Measurements from ENCODE around the gene TANGO2.

Gene TANGO2

DNA sequence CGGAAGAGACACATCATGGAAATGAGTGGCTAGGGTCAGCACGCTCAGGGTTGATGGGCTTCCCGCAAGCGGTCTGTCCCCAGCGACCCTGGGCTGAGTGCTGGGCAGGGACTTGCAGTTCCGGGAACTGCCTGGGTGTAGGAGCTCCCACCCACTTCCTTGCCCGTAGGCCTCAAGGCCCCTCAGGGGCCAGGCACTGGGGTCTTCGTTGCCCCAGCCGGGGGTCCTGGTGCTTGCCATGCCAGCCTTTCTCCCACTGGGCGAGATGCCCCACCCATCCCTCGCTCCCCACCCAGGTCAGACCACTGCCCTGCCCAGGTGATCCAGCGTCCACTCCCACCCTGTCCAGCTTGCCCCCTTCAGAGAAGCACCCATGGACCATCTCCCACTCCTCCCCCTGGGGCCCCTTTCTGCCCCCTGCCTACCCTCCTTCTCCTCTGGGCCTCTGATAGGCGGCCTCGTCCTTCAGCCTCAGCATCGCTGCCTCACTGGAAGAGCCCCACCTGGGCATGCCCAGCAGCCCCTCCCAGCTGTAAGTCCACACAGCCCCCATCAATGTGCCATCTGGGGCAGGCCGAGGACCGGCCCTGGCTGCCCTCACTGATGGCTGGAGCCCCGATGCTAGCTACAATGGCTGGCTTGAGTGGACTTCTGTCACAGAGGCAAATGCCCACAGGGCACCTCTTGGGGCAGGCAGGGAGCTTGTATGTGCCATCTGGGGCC, 41.3 kb downstream of the TANGO2 start:
- in situ Hi-C loops (cut with HindIII; ENCODE audit: low sequenced_read_pairs) = no loop called here
- DNase-seq (ENCODE audit: low read depth) = no peak
- TF ChIP-seq, protein P1, sequence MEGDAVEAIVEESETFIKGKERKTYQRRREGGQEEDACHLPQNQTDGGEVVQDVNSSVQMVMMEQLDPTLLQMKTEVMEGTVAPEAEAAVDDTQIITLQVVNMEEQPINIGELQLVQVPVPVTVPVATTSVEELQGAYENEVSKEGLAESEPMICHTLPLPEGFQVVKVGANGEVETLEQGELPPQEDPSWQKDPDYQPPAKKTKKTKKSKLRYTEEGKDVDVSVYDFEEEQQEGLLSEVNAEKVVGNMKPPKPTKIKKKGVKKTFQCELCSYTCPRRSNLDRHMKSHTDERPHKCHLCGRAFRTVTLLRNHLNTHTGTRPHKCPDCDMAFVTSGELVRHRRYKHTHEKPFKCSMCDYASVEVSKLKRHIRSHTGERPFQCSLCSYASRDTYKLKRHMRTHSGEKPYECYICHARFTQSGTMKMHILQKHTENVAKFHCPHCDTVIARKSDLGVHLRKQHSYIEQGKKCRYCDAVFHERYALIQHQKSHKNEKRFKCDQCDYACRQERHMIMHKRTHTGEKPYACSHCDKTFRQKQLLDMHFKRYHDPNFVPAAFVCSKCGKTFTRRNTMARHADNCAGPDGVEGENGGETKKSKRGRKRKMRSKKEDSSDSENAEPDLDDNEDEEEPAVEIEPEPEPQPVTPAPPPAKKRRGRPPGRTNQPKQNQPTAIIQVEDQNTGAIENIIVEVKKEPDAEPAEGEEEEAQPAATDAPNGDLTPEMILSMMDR (IDR thresholded peaks at IDR 0.05; ENCODE audit: low read depth, low read length, missing control alignments) = no peak
- no peak overlapping the region for H3K4me3 ChIP-seq (ENCODE audit: low read depth, low read length)

GRCh38 chr22:20062766-20063083, 41.8 kb downstream of the TANGO2 start:
- in situ Hi-C loops (cut with HindIII; ENCODE audit: low sequenced_read_pairs) = no loop called here
- TF ChIP-seq, protein P1 (IDR thresholded peaks at IDR 0.05; ENCODE audit: low read depth, low read length, missing control alignments) = no peak
- DNase-seq (ENCODE audit: low read depth) = no peak
- no peak overlapping the region for H3K4me3 ChIP-seq (ENCODE audit: low read depth, low read length)

DNA sequence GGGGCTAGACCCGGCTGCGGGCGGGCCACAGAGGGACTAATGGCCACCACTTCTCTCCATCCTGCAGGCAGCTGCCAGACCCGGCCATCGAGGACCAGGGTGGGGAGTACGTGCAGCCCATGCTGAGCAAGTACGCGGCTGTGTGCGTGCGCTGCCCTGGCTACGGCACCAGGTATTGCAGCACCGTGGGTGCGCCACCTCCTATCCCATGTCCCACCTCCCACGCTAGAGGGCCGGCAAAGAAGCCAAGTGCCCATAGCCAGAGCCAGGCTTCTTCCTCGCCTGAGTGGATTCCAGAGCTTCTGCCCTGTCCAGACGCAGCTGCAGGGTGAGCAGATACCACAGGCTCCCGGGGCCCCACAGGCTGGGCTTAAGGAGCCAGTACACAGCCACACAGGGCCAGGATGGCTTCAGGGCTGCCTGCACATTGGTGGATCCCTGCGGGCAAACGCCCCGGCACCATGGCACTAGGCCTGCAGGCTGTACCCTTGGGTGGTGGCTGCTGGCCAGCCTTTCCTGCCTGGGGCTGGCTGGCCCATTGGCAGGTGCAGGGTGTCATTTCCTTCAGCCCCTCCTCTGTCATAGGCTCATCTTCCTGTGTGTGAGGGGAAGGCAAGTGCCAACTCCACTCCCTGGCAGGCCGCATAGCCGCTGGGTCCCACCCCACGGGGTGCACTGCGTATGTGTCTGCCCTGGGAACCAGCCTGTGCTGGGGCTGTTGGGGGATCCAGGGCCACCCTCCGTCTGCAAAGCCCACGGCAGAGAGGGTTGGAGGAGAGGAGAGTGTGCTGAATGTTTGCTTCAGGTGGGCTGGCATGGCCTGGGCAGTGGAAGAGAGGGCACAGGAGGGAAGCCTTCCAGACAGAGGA, 42.6 kb downstream of the TANGO2 start:
- no peak overlapping the region for H3K4me3 ChIP-seq (ENCODE audit: low read depth, low read length)
- in situ Hi-C loops (cut with HindIII; ENCODE audit: low sequenced_read_pairs) = no loop called here
- TF ChIP-seq, protein P1 (IDR thresholded peaks at IDR 0.05; ENCODE audit: low read depth, low read length, missing control alignments) = no peak
- no peak for DNase-seq (ENCODE audit: low read depth)

GRCh38 chr22:20064140-20064480, 43.2 kb downstream of the TANGO2 start:
- no peak for DNase-seq (ENCODE audit: low read depth)
- H3K4me3 ChIP-seq (ENCODE audit: low read depth, low read length) = no peak overlapping the region
- TF ChIP-seq, protein P1 (IDR thresholded peaks at IDR 0.05; ENCODE audit: low read depth, low read length, missing control alignments) = no peak
- in situ Hi-C loops (cut with HindIII; ENCODE audit: low sequenced_read_pairs) = no loop called here

- in situ Hi-C loops (cut with HindIII; ENCODE audit: low sequenced_read_pairs) = no loop called here
- no peak for DNase-seq (ENCODE audit: low read depth)
- TF ChIP-seq, protein P1 (IDR thresholded peaks at IDR 0.05; ENCODE audit: low read depth, low read length, missing control alignments) = no peak
- no peak overlapping the region for H3K4me3 ChIP-seq (ENCODE audit: low read depth, low read length)
Measured at GRCh38 chr22:20064545-20065262, 43.8 kb downstream of the TANGO2 start.

- in situ Hi-C loops (cut with HindIII; ENCODE audit: low sequenced_read_pairs) = no loop called here
- no peak for DNase-seq (ENCODE audit: low read depth)
- TF ChIP-seq, protein P1 (IDR thresholded peaks at IDR 0.05; ENCODE audit: low read depth, low read length, missing control alignments) = no peak
- no peak overlapping the region for H3K4me3 ChIP-seq (ENCODE audit: low read depth, low read length)
Measured at GRCh38 chr22:20065896-20066616, 45.1 kb downstream of the TANGO2 start.

Measured in astrocyte of the cerebellum (primary cell).